Tibial nerve (tissue), 4 donors: ENCODE data around the gene CD63. TPM values are rescaled to one million over a fixed set of nuclear protein-coding genes. Genes with fewer than 3 reads are reported as not detected.
A peak's percentile ranks its signal among the peaks of the same experiment; 100 is the strongest.

Source experiments
- DNase-seq, 2 donors: peaks; one replicate each; pipeline ENCODE4 v3.0.0-alpha.2; 2019; ENCODE audit warnings: low spot score in 2 of 2
- H3K27ac ChIP-seq, 4 donors: fragments of 200-600 bp; sonication (generic) in 3 of 4; one replicate each; pipeline ENCODE4 v1.5.1; 2017 to 2019; ENCODE audit warnings: mild to moderate bottlenecking in 1 of 4
- H3K27me3 ChIP-seq, 2 donors: fragments of 200-600 bp; sonication (generic) in 1 of 2; one replicate each; pipeline versions ENCODE4 v1.5.1 to v1.6.0; 2017 to 2019
- H3K36me3 ChIP-seq, 3 donors: fragments of 200-600 bp; sonication (generic); one replicate each; pipeline ENCODE4 v1.5.1; 2018 to 2019
- H3K4me1 ChIP-seq, 4 donors: fragments of 200-600 bp; sonication (generic) in 3 of 4; one replicate each; pipeline ENCODE4 v1.5.1; 2017 to 2019
- H3K4me3 ChIP-seq, 4 donors: fragments of 200-600 bp; sonication (generic) in 3 of 4; one replicate each; pipeline ENCODE4 v1.5.1; 2017 to 2019; ENCODE audit warnings: mild to moderate bottlenecking in 1 of 4, moderate library complexity in 1 of 4
- H3K9me3 ChIP-seq, 4 donors: fragments of 200-600 bp; sonication (generic) in 3 of 4; one replicate each; pipeline ENCODE4 v1.5.1; 2017 to 2019
- EP300 ChIP-seq, 2 donors: sonication (generic); formaldehyde crosslinking; IDR thresholded peaks; one replicate each; pipeline ENCODE4 v1.6.1; 2017; ENCODE audit warnings: antibody characterized with exemption in 2 of 2, mild to moderate bottlenecking in 1 of 2
- POLR2A ChIP-seq, 2 donors: fragments of 450-650 bp; IDR thresholded peaks; one replicate each; pipeline ENCODE4 v1.6.1; 2017; ENCODE audit warnings: antibody characterized with exemption in 2 of 2, mild to moderate bottlenecking in 2 of 2, moderate library complexity in 2 of 2
- WGBS, 2 donors: methylation state at CpG; one replicate each; pipeline ENCODE4 v1.1.5; 2018; 5-methylcytosine and 5-hydroxymethylcytosine counted together
- total RNA-seq, 4 donors: library from RNA; depleted of rRNA; stranded (reverse); fragments of >200 nt; gene quantifications; one replicate each; pipeline ENCODE4 v1.1.0, GENCODE V29; 2016
- TF ChIP-seq, protein P1 (sequence below), 5 experiments: fragments of 200-600 bp in 3 of 5; fragments of 450-650 bp in 2 of 5; sonication (generic) in 3 of 5; IDR thresholded peaks; one replicate each; pipeline ENCODE4 v1.5.1; 2016 to 2019; ENCODE audit warnings: antibody characterized with exemption in 5 of 5, mild to moderate bottlenecking in 3 of 5, moderate library complexity in 2 of 5

CD63 gene
- total RNA-seq, 4 donors from 2014 or later, result 478 to 624 (median 544) TPM

DNA sequence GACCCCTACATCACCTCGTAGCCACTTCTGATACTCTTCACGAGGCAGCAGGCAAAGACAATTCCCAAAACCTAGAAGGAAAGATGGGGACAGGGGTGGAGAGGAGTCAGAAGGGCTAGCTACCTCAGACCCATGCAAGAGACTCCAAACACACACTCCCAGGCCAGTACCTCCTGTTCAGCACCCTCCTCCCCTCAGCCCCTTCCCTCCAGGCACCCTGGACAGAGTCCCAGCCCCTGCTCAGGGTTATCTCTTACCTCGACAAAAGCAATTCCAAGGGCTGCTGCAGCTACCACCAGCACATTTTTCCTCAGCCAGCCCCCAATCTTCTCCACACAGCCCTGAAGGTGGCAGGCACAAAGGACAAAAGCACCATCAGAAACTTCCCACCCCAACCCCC lies 3.3 kb downstream of the CD63 start:
- TF ChIP-seq EP300 (IDR thresholded peaks at IDR 0.05) (no peak), POLR2A (IDR thresholded peaks at IDR 0.05) (no peak)
- TF ChIP-seq, protein P1, sequence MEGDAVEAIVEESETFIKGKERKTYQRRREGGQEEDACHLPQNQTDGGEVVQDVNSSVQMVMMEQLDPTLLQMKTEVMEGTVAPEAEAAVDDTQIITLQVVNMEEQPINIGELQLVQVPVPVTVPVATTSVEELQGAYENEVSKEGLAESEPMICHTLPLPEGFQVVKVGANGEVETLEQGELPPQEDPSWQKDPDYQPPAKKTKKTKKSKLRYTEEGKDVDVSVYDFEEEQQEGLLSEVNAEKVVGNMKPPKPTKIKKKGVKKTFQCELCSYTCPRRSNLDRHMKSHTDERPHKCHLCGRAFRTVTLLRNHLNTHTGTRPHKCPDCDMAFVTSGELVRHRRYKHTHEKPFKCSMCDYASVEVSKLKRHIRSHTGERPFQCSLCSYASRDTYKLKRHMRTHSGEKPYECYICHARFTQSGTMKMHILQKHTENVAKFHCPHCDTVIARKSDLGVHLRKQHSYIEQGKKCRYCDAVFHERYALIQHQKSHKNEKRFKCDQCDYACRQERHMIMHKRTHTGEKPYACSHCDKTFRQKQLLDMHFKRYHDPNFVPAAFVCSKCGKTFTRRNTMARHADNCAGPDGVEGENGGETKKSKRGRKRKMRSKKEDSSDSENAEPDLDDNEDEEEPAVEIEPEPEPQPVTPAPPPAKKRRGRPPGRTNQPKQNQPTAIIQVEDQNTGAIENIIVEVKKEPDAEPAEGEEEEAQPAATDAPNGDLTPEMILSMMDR (IDR thresholded peaks at IDR 0.05), result no peak
- WGBS, 2 donors, result 39 to 41% methylated on average over 3 of the region's 3 CpGs

GRCh38 chr12:55724940-55725309 lies 3.9 kb downstream of the CD63 start:
- no peak for DNase-seq
- H3K27ac ChIP-seq, result peak overlapping the region in 3 of 4 donors; percentile 40 to 100 (median 46)
- H3K9me3 ChIP-seq, result no peaks in the 10 kb centered on the region
- H3K27me3 ChIP-seq, result no peaks in the 10 kb centered on the region
- TF ChIP-seq POLR2A (IDR thresholded peaks at IDR 0.05) (no peak), EP300 (IDR thresholded peaks at IDR 0.05) (no peak)
- TF ChIP-seq, protein P1 (IDR thresholded peaks at IDR 0.05), result no peak
- H3K4me1 ChIP-seq, result peaks cover 0 to 76% (median 54%) of the 10 kb centered on the region in 4 donors
- 44 to 48% methylated on average over 3 of the region's 3 CpGs for WGBS, 2 donors
- peaks cover 0 to 49% (median 6%) of the 10 kb centered on the region in 3 donors for H3K36me3 ChIP-seq
- no peak overlapping the region for H3K4me3 ChIP-seq

More for the DNA sequence above, 3.3 kb downstream of the CD63 start:
- Histone ChIP-seq H3K27ac (peak overlapping the region in 3 of 4 donors; percentile 40 to 100 (median 99)), H3K4me3 (no peak overlapping the region), H3K36me3 (peaks cover 0 to 49% (median 6%) of the 10 kb centered on the region in 3 donors), H3K4me1 (peaks cover 0 to 76% (median 54%) of the 10 kb centered on the region in 4 donors), H3K9me3 (no peaks in the 10 kb centered on the region), H3K27me3 (no peaks in the 10 kb centered on the region)
- no peak for DNase-seq

DNA sequence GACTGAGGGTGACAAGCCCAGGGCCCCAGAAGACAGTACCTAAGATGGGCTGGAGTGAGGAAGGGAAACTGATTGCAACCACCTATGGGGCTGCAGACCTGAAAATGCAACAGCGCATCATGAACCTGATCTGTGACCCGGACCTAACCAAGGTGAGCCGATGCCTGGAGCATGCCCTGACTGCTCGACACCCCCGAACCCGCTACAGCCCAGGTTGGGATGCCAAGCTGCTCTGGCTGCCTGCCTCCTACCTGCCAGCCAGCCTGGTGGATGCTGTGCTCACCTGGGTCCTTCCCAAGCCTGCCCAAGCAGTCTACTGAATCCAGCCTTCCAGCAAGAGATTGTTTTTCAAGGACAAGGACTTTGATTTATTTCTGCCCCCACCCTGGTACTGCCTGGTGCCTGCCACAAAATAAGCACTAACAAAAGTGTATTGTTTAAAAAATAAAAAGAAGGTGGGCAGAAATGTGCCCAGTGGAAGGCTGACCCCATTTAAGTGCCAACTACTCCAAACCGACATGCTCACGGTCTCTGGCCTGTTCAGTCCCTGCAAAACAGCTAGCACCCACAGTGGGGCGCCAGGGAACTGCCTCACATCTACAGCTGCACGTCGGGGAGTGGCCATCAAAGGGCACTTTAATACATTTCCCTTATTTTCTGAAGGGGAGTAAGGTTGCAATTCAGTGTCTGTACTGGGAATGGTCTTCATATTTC lies 4.4 kb downstream of the CD63 start:
- Histone ChIP-seq H3K9me3 (no peaks in the 10 kb centered on the region), H3K27me3 (no peaks in the 10 kb centered on the region), H3K36me3 (peaks cover 0 to 49% (median 6%) of the 10 kb centered on the region in 3 donors), H3K4me1 (peaks cover 0 to 78% (median 57%) of the 10 kb centered on the region in 4 donors), H3K27ac (peak overlapping the region in 3 of 4 donors; percentile 40 to 100 (median 46)), H3K4me3 (no peak overlapping the region)
- WGBS, 2 donors, result 52 to 56% methylated on average over 11 of the region's 11 CpGs
- TF ChIP-seq EP300 (IDR thresholded peaks at IDR 0.05), result no peak
- TF ChIP-seq POLR2A (IDR thresholded peaks at IDR 0.05), result no peak
- TF ChIP-seq, protein P1 (IDR thresholded peaks at IDR 0.05), result peak; percentile 53 to 65 (median 60)
- DNase-seq, result peak; percentile 63 to 76

- Histone ChIP-seq H3K27ac (peak overlapping the region in 3 of 4 donors; percentile 26 to 100 (median 46)), H3K4me3 (no peak overlapping the region), H3K27me3 (no peaks in the 10 kb centered on the region), H3K9me3 (no peaks in the 10 kb centered on the region), H3K36me3 (peaks cover 0 to 49% (median 6%) of the 10 kb centered on the region in 3 donors), H3K4me1 (peaks cover 0 to 85% (median 63%) of the 10 kb centered on the region in 4 donors)
- DNase-seq, result no peak
- TF ChIP-seq POLR2A (IDR thresholded peaks at IDR 0.05), result no peak
- TF ChIP-seq, protein P1 (IDR thresholded peaks at IDR 0.05), result no peak
- TF ChIP-seq EP300 (IDR thresholded peaks at IDR 0.05), result peak in 1 of 2 donors; percentile 11
- WGBS, 2 donors, result 32 to 34% methylated on average over 10 of the region's 10 CpGs
Observed at GRCh38 chr12:55723516-55724225, 5.1 kb downstream of the CD63 start.

DNA sequence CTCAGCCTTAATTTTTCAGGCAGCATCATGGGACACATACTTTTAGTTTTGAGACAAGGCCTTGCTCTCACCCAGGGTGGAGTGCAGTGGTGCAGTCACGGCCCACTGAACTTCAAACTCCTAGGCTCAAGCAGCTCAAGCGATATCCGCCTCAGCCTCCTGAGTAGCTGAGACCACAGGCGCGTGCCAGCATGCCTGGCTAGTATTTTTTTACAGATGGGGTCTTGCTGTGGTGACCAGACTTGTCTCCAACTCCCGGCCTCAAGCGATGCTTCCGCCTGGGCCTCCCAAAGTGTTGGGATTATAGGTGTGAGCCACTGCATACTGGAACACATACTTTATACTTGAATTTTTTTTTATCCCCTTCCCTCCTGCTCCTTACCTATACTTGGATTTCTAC lies 5.9 kb downstream of the CD63 start:
- H3K36me3 ChIP-seq, result peaks cover 0 to 49% (median 6%) of the 10 kb centered on the region in 3 donors
- 86 to 92% methylated on average over 8 of the region's 8 CpGs for WGBS, 2 donors
- TF ChIP-seq, protein P1 (IDR thresholded peaks at IDR 0.05), result no peak
- TF ChIP-seq POLR2A (IDR thresholded peaks at IDR 0.05) (no peak), EP300 (IDR thresholded peaks at IDR 0.05) (no peak)
- H3K27me3 ChIP-seq, result no peaks in the 10 kb centered on the region
- DNase-seq, result no peak
- H3K4me1 ChIP-seq, result peaks cover 0 to 93% (median 70%) of the 10 kb centered on the region in 4 donors
- no peak overlapping the region for H3K4me3 ChIP-seq
- H3K9me3 ChIP-seq, result no peaks in the 10 kb centered on the region
- H3K27ac ChIP-seq, result peak overlapping the region in 3 of 4 donors; percentile 26 to 100 (median 46)
